ENCODE measurements around the gene SLC4A4.

- no peak for TF ChIP-seq CTCF (IDR thresholded peaks at IDR 0.05; ENCODE audit: poor library complexity)
- TF ChIP-seq EZH2phosphoT487 (IDR thresholded peaks at IDR 0.05; ENCODE audit: low read depth, severe bottlenecking, unreplicated experiment): no peak
- no peak for TF ChIP-seq EZH2 (IDR thresholded peaks at IDR 0.05; ENCODE audit: borderline replicate concordance)
Observed at GRCh38 chr4:71389149-71389827, 50.5 kb downstream of the SLC4A4 start.
